Duodenal mucosa (tissue), 2 donors: ENCODE data around the gene CDK14.

Experiments used
- H3K27ac ChIP-seq: one replicate; pipeline ENCODE4 v1.7.0; 2013; ENCODE audit warnings: low read depth, low read length
- H3K27me3 ChIP-seq, 2 donors: one replicate each; pipeline ENCODE4 v1.7.0; 2013; ENCODE audit warnings: low read length in 2 of 2, control low read depth in 1 of 2; ENCODE audit not compliant: insufficient read depth in 2 of 2, control insufficient read depth in 1 of 2
- H3K36me3 ChIP-seq, 2 donors: one replicate each; pipeline ENCODE4 v1.7.0; 2013; ENCODE audit warnings: low read length in 2 of 2, control low read depth in 1 of 2; ENCODE audit not compliant: insufficient read depth in 2 of 2, control insufficient read depth in 1 of 2
- H3K4me1 ChIP-seq, 2 donors: one replicate each; pipeline ENCODE4 v1.7.0; 2013; ENCODE audit warnings: low read length in 2 of 2, control low read depth in 1 of 2; ENCODE audit not compliant: insufficient read depth in 2 of 2, control insufficient read depth in 1 of 2
- H3K4me3 ChIP-seq, 2 donors: one replicate each; pipeline ENCODE4 v1.7.0; 2013; ENCODE audit warnings: low read length in 2 of 2, low read depth in 1 of 2
- H3K9ac ChIP-seq, 2 donors: one replicate each; pipeline ENCODE4 v1.7.0; 2013; ENCODE audit warnings: low read length in 2 of 2, low read depth in 1 of 2
- H3K9me3 ChIP-seq, 2 donors: one replicate each; pipeline ENCODE4 v1.7.0; 2013; ENCODE audit warnings: low read length in 2 of 2, control low read depth in 1 of 2; ENCODE audit not compliant: control insufficient read depth in 1 of 2

The CDK14 gene

GRCh38 chr7:90938371-90938770 lies 342.2 kb downstream of the CDK14 start:
- Histone ChIP-seq H3K4me1 (no peaks in the 10 kb centered on the region), H3K36me3 (no peaks in the 10 kb centered on the region), H3K9ac (no peak overlapping the region), H3K4me3 (no peak overlapping the region), H3K27me3 (no peaks in the 10 kb centered on the region), H3K9me3 (no peaks in the 10 kb centered on the region), H3K27ac (no peak overlapping the region)

GRCh38 chr7:90939666-90940065 lies 343.5 kb downstream of the CDK14 start:
- H3K4me1 ChIP-seq, result no peaks in the 10 kb centered on the region

GRCh38 chr7:90944021-90944420 lies 347.9 kb downstream of the CDK14 start:
- H3K27ac ChIP-seq, result no peak overlapping the region
- H3K36me3 ChIP-seq, result no peaks in the 10 kb centered on the region
- no peaks in the 10 kb centered on the region for H3K9me3 ChIP-seq
- H3K4me1 ChIP-seq, result no peaks in the 10 kb centered on the region
- no peaks in the 10 kb centered on the region for H3K27me3 ChIP-seq
- no peak overlapping the region for H3K9ac ChIP-seq
- H3K4me3 ChIP-seq, result no peak overlapping the region

More at GRCh38 chr7:90939666-90940065, 343.5 kb downstream of the CDK14 start:
- no peaks in the 10 kb centered on the region for H3K36me3 ChIP-seq
- no peaks in the 10 kb centered on the region for H3K9me3 ChIP-seq
- no peak overlapping the region for H3K9ac ChIP-seq
- no peak overlapping the region for H3K4me3 ChIP-seq
- H3K27ac ChIP-seq, result no peak overlapping the region
- H3K27me3 ChIP-seq, result no peaks in the 10 kb centered on the region

- no peak overlapping the region for H3K9ac ChIP-seq
- H3K9me3 ChIP-seq, result no peaks in the 10 kb centered on the region
- H3K4me3 ChIP-seq, result no peak overlapping the region
- H3K4me1 ChIP-seq, result no peaks in the 10 kb centered on the region
- no peak overlapping the region for H3K27ac ChIP-seq
- H3K36me3 ChIP-seq, result no peaks in the 10 kb centered on the region
- no peaks in the 10 kb centered on the region for H3K27me3 ChIP-seq
Measured at GRCh38 chr7:90945104-90945787, 349.1 kb downstream of the CDK14 start.

- H3K36me3 ChIP-seq, result no peaks in the 10 kb centered on the region
- no peak overlapping the region for H3K27ac ChIP-seq
- H3K9me3 ChIP-seq, result no peaks in the 10 kb centered on the region
- no peaks in the 10 kb centered on the region for H3K27me3 ChIP-seq
- no peaks in the 10 kb centered on the region for H3K4me1 ChIP-seq
- H3K9ac ChIP-seq, result no peak overlapping the region
- no peak overlapping the region for H3K4me3 ChIP-seq
Measured at GRCh38 chr7:90946730-90947501, 350.8 kb downstream of the CDK14 start.

- Histone ChIP-seq H3K4me3 (no peak overlapping the region), H3K27me3 (no peaks in the 10 kb centered on the region), H3K4me1 (no peaks in the 10 kb centered on the region), H3K9ac (no peak overlapping the region), H3K27ac (no peak overlapping the region), H3K9me3 (no peaks in the 10 kb centered on the region), H3K36me3 (no peaks in the 10 kb centered on the region)
Measured at GRCh38 chr7:90948085-90948484, 352.0 kb downstream of the CDK14 start.

GRCh38 chr7:90951229-90951628 lies 355.1 kb downstream of the CDK14 start:
- Histone ChIP-seq H3K27ac (no peak overlapping the region), H3K9ac (no peak overlapping the region), H3K9me3 (no peaks in the 10 kb centered on the region), H3K4me1 (no peaks in the 10 kb centered on the region), H3K4me3 (no peak overlapping the region), H3K36me3 (no peaks in the 10 kb centered on the region), H3K27me3 (no peaks in the 10 kb centered on the region)

GRCh38 chr7:90951986-90952954 lies 356.1 kb downstream of the CDK14 start:
- Histone ChIP-seq H3K9me3 (no peaks in the 10 kb centered on the region), H3K36me3 (no peaks in the 10 kb centered on the region)

GRCh38 chr7:90955641-90956207 lies 359.6 kb downstream of the CDK14 start:
- Histone ChIP-seq H3K9ac (no peak overlapping the region), H3K27me3 (no peaks in the 10 kb centered on the region), H3K36me3 (no peaks in the 10 kb centered on the region), H3K4me1 (no peaks in the 10 kb centered on the region), H3K9me3 (no peaks in the 10 kb centered on the region), H3K4me3 (no peak overlapping the region), H3K27ac (no peak overlapping the region)

More at GRCh38 chr7:90951986-90952954, 356.1 kb downstream of the CDK14 start:
- H3K9ac ChIP-seq, result no peak overlapping the region
- no peaks in the 10 kb centered on the region for H3K27me3 ChIP-seq
- H3K4me3 ChIP-seq, result no peak overlapping the region
- H3K4me1 ChIP-seq, result no peaks in the 10 kb centered on the region
- H3K27ac ChIP-seq, result no peak overlapping the region
